ENCODE results near the gene EPS15.

GRCh38 chr1:51329443-51330325 is 189.4 kb downstream of the EPS15 start:
- no peak for TF ChIP-seq CTCF (IDR thresholded peaks at IDR 0.05)
- no peak for TF ChIP-seq POLR2A (IDR thresholded peaks at IDR 0.05)

Data from lower leg skin (tissue), 3 donors.